ENCODE measurements around the gene NRSN2.

The NRSN2 gene

GRCh38 chr20:346640-347316, at the start of gene NRSN2:
NRSN2 (plus strand) TSS chr20:347111; CDS start chr20:349644, 2,533 bp downstream.
- peak; percentile 76 for DNase-seq (ENCODE audit: extremely low spot score)

GRCh38 chr20:297925-298775, 48.8 kb upstream of the NRSN2 start:
- no peak for TF ChIP-seq PKNOX1 (IDR thresholded peaks at IDR 0.05)
- TF ChIP-seq FOXK2 (IDR thresholded peaks at IDR 0.05): no peak
- TF ChIP-seq ELF4 (IDR thresholded peaks at IDR 0.05): no peak
- TF ChIP-seq FOXM1 (IDR thresholded peaks at IDR 0.05; ENCODE audit: borderline replicate concordance): no peak
- no peak for TF ChIP-seq NFRKB (IDR thresholded peaks at IDR 0.05)
- no peak for TF ChIP-seq ARNT (IDR thresholded peaks at IDR 0.05)
- no peak for TF ChIP-seq SUZ12 (IDR thresholded peaks at IDR 0.05)
- no peak for TF ChIP-seq BHLHE40 (IDR thresholded peaks at IDR 0.05; ENCODE audit: borderline replicate concordance)
- TF ChIP-seq HDGF (IDR thresholded peaks at IDR 0.05; ENCODE audit: borderline replicate concordance): no peak
- TF ChIP-seq L3MBTL2 (conservative IDR thresholded peaks at IDR 0.05): no peak; the same call in 1 of the 2 replicates
- no peak for TF ChIP-seq TARDBP (IDR thresholded peaks at IDR 0.05)
- TF ChIP-seq CTBP1 (IDR thresholded peaks at IDR 0.05; ENCODE audit: borderline replicate concordance): no peak
- TF ChIP-seq LEF1 (IDR thresholded peaks at IDR 0.05; ENCODE audit: borderline replicate concordance): no peak
- peak; percentile 28 for DNase-seq (ENCODE audit: extremely low spot score)
- CTCF ChIA-PET: no interaction called here
- POLR2A ChIA-PET: interaction anchor here (0.9 to 4.2 kb wide), 8 partner anchors 10 to 54 kb away, joined by 3 to 73 read pairs (median 4); partner anchors contain the start of gene SOX12

More at GRCh38 chr20:346640-347316, at the start of gene NRSN2:
- ChIA-PET CTCF (interaction anchor here (0.8 to 3.4 kb wide), 2 partner anchors 17 to 85 kb away, joined by 3 to 24 read pairs; no protein-coding TSS in a partner anchor), POLR2A (interaction anchor here (0.6 to 3.9 kb wide), 13 partner anchors 9 to 81 kb away, joined by 3 to 29 read pairs (median 5); partner anchors contain the start of gene SOX12)
- TF ChIP-seq FOXM1 (IDR thresholded peaks at IDR 0.05; ENCODE audit: borderline replicate concordance) (no peak), L3MBTL2 (conservative IDR thresholded peaks at IDR 0.05) (no peak; the same call in 1 of the 2 replicates), TARDBP (IDR thresholded peaks at IDR 0.05) (no peak), SUZ12 (IDR thresholded peaks at IDR 0.05) (no peak), ARNT (IDR thresholded peaks at IDR 0.05) (no peak)

- POLR2A ChIA-PET: interaction anchor here (1.0 to 4.2 kb wide), 8 partner anchors 10 to 55 kb away, joined by 3 to 73 read pairs (median 4); partner anchors contain the start of gene SOX12
- CTCF ChIA-PET: interaction anchor here (3.1 kb wide), 1 partner anchor 32 kb away, joined by 8 read pairs; no protein-coding TSS in a partner anchor
- DNase-seq (ENCODE audit: extremely low spot score): no peak
- TF ChIP-seq SUZ12 (IDR thresholded peaks at IDR 0.05): no peak
These were observed 48.0 kb upstream of the NRSN2 start for GRCh38 chr20:298776-299391.

GRCh38 chr20:300345-300990, 46.4 kb upstream of the NRSN2 start:
- TF ChIP-seq LEF1 (IDR thresholded peaks at IDR 0.05; ENCODE audit: borderline replicate concordance): no peak
- no peak for TF ChIP-seq CTBP1 (IDR thresholded peaks at IDR 0.05; ENCODE audit: borderline replicate concordance)
- TF ChIP-seq TARDBP (IDR thresholded peaks at IDR 0.05): no peak
- TF ChIP-seq FOXK2 (IDR thresholded peaks at IDR 0.05): no peak
- TF ChIP-seq FOXM1 (IDR thresholded peaks at IDR 0.05; ENCODE audit: borderline replicate concordance): no peak
- no peak for DNase-seq (ENCODE audit: extremely low spot score)
- ChIA-PET CTCF (interaction anchor here (3.1 kb wide), 1 partner anchor 30 kb away, joined by 8 read pairs; no protein-coding TSS in a partner anchor), POLR2A (interaction anchor here (0.9 to 4.2 kb wide), 5 partner anchors 15 to 34 kb away, joined by 3 to 73 read pairs (median 6); partner anchors contain the start of gene SOX12)

GRCh38 chr20:301886-302848, 44.7 kb upstream of the NRSN2 start:
- POLR2A ChIA-PET: interaction anchor here (1.0 to 4.2 kb wide), 2 partner anchors 21 to 32 kb away, joined by 3 to 73 read pairs; partner anchors contain the start of gene SOX12
- DNase-seq (ENCODE audit: extremely low spot score): no peak
- CTCF ChIA-PET: interaction anchor here (0.6 to 3.1 kb wide), 2 partner anchors 10 to 28 kb away, joined by 3 to 8 read pairs; no protein-coding TSS in a partner anchor
- TF ChIP-seq CTBP1 (IDR thresholded peaks at IDR 0.05; ENCODE audit: borderline replicate concordance) (no peak), ARNT (IDR thresholded peaks at IDR 0.05) (no peak), PKNOX1 (IDR thresholded peaks at IDR 0.05) (no peak), FOXA1 (IDR thresholded peaks at IDR 0.05) (no peak), FOXK2 (IDR thresholded peaks at IDR 0.05) (no peak), FOXM1 (IDR thresholded peaks at IDR 0.05; ENCODE audit: borderline replicate concordance) (no peak), SUZ12 (IDR thresholded peaks at IDR 0.05) (no peak), ELF4 (IDR thresholded peaks at IDR 0.05) (no peak), NFRKB (IDR thresholded peaks at IDR 0.05) (no peak), ZNF384 (IDR thresholded peaks at IDR 0.05) (no peak), HDGF (IDR thresholded peaks at IDR 0.05; ENCODE audit: borderline replicate concordance) (no peak), SP1 (IDR thresholded peaks at IDR 0.05) (no peak), LEF1 (IDR thresholded peaks at IDR 0.05; ENCODE audit: borderline replicate concordance) (no peak)

Measured in HEK293T (cell line).